ENCODE data around the gene SORCS2.

Gene SORCS2

DNA sequence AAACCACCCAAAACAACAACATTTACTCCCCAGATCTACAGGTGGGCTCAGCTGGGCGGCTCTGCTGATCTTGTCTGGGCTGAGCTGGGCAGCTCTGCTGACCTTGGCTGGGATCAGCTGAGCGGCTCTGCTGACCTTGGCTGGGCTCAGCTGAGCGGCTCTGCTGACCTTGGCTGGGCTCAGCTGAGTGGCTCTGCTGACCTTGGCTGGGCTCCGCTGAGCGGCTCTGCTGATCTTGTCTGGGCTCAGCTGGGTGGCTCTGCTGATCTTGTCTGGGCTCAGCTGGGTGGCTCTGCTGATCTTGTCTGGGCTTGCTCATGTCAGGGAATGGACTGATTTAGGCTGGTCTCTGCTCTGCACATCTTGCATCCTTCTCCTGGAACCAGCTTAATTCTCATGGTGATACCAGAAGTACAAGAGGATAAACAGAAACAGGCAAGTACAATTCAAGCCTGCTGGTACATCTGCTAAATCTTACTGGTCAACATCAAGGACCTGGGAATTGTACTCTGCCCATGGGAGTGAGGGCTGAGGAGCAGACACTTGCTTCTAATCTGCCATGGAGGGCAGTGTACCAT lies 490.9 kb downstream of the SORCS2 start:
- DNase-seq: no peak

GRCh38 chr4:7684294-7684693 lies 492.0 kb downstream of the SORCS2 start:
- DNase-seq: no peak

GRCh38 chr4:7686070-7686870 lies 493.9 kb downstream of the SORCS2 start:
- DNase-seq: no peak

GRCh38 chr4:7687006-7687405 lies 494.7 kb downstream of the SORCS2 start:
- no peak for DNase-seq

DNA sequence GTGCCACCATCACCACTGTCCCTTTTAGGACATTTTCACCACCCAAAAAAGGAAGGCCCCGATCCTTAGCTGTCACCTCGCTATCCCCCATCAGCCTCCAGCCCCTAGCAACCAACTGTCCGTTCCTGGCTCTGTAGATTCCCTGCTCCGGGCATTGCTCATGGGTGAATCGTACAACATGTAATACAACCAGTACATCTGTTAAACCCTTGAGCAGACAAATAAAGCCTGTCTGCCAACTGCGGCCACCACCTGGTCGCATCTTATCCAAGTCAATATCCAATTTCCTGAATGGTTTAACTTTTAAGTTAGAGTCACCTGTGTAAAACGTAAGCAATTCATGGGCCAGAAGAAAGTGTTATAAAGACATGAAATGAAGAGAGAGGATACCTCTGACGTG lies 495.5 kb downstream of the SORCS2 start:
- no peak for DNase-seq

- DNase-seq: no peak
Observed at GRCh38 chr4:7689773-7690693, 497.7 kb downstream of the SORCS2 start.

GRCh38 chr4:7691061-7691460 lies 498.7 kb downstream of the SORCS2 start:
- no peak for DNase-seq

DNA sequence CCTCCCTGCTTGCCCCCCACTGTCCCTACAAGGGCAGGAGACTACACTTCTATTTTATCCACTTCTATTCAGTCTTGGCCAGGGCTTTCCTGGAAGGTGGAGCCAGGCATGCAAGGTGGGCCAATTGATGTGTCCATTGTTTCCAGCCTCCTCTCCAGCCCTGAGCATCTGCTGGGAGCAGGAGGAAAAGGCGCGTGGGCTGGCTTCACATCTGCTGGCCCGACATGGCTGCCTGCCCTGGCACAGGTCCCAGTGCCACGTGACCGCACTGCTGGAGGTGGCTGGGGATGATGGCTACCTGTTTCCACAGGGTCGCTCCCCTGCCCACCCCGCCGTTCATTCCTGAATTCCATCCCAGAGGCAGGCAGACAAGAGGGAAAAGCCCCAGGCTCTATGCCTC lies 499.6 kb downstream of the SORCS2 start:
- DNase-seq: no peak

- no peak for DNase-seq
Observed at GRCh38 chr4:7692451-7693236, 500.3 kb downstream of the SORCS2 start.

DNA sequence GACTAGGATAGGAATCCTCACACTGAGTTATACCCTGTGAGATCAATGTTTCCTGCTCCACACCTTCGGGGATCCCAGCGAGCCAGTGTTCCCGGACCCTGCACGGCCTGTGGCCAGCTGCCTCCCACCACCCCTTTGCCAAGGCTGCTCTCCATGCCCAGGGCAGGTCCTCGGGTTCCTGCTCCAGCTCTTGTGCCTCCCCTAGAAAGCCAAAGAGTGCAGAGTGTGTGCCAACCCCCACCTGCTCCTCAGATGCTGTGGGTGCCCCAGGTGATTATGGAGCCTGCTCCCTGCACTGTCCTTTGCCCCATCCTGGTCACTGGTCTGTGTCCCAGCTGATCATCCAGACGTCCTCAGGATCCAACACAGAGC lies 500.9 kb downstream of the SORCS2 start:
- no peak for DNase-seq

GRCh38 chr4:7693711-7694110 lies 501.4 kb downstream of the SORCS2 start:
- no peak for DNase-seq

- no peak for DNase-seq
Observed at GRCh38 chr4:7694324-7694723, 502.0 kb downstream of the SORCS2 start.

- no peak for DNase-seq
Observed at GRCh38 chr4:7697343-7697742, 505.0 kb downstream of the SORCS2 start.

DNA sequence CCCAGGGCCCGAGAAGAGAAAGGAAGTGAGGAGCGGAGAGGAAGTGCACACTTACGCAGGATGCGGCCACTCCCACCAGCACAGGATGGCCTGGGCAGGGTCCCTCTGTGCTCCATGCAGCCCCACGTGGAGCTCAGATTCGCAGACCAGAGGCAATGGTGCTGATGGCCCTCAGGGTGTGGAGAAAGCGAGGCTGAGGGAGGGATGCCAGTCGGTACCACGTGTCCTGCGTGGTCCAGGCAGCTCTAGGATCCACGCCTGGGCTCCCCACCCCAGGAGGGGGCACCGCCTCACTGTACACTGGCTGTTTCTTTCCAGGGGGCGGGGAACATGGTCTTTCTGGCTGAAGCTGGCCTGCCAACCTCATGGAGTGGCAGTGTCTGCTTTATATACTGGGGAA lies 505.5 kb downstream of the SORCS2 start:
- DNase-seq: no peak

GRCh38 chr4:7698584-7698983 lies 506.2 kb downstream of the SORCS2 start:
- DNase-seq: peak; percentile 35

DNA sequence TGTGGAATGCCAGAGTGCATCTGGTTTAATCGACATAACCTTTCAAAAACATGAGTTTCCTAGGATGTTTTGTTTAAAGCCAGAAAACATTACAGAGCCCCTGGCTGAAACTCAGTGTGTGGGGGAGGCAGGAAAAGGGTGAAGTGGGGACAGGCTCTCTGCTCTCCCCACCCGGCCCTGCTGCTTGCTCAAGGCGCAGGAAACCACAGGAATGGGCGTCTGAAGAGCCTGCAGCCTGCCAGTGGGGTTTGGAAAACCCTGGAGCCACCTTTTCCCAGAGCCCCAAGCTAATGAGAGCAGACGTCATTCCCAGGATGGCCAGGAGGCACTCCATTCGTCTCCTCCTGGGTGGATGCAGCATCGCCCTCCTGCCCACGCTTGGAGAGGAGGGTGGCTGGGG lies 506.7 kb downstream of the SORCS2 start:
- peak; percentile 93 for DNase-seq

DNA sequence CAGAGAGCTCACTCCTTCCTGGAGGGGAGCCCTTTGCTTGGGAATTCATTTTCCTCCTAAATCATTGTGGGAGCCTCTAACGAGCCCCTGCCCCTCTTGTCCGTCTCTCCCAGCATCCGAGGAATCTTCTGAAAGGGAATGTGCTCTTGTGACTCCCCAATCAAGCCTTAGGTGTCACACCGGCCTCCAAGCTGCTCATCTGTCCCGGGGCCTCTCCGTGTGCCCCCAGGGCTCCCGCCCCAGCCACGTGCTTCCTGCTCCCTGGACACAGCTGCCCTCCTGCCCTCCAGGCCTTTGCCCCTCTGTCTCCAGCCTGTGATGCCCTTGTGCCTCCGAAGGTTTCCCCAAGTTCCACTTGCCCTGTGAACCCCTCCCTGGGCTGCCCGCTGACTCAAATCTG lies 507.5 kb downstream of the SORCS2 start:
- no peak for DNase-seq

DNA sequence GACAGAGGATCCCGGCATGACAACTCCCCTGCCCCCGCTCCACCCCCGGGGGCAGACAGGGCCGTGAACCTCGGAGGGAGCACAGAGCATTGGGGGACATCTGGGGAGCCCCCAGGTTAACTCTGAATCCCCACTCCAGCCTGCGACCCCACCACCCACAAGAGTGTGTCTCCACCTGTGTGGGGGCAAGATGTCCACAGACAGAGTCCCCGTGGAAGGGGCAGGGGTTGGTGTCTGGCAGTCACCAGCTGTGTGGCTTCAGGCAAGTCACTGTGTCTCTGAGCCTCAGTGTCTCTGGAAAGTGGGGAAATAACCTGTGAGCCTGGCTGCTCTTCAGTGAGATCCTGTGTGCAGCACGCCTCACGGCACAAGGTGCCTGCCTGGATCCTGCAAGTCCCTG lies 508.3 kb downstream of the SORCS2 start:
- no peak for DNase-seq

DNA sequence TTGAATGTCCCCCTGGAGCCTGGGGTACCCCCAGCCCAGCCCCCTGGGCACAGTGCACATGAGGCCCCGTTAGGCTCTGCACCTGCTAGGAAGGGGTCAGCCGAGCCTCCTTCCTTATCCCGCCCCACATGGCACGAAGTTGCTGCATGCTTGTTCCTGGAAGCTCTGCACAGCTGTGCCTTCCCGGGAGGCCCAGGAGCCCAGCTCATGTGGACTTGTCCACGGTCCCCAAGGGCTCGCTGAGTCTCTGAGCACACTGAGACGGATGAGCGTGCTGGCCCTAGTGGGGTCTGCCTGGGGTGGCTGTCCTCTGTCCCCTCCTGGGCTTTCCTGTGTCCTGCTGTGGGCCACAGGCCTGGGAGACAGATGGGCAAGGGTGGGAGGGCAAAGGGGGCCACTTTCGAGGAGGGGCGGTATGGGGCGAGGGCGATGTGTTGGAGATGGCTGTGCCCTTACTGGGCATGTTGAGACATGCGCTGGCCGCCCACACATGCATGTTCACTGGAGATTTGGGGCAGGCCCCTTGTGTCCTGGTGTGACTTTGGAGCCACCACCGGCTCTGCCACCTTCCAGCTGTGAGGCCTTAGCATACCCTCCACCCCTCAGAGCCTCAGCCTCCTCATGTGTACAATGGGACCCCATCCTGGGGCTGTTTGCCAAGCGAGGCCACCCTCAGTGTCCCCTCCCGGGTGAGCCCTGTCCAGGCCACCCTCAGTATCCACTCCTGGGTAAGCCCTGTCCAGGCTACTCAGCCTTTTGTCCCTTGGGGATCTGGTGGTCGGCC lies 509.7 kb downstream of the SORCS2 start:
- DNase-seq: no peak

- DNase-seq: no peak
Observed at GRCh38 chr4:7703688-7704087, 511.4 kb downstream of the SORCS2 start.

GRCh38 chr4:7704091-7704490 lies 511.8 kb downstream of the SORCS2 start:
- no peak for DNase-seq

DNA sequence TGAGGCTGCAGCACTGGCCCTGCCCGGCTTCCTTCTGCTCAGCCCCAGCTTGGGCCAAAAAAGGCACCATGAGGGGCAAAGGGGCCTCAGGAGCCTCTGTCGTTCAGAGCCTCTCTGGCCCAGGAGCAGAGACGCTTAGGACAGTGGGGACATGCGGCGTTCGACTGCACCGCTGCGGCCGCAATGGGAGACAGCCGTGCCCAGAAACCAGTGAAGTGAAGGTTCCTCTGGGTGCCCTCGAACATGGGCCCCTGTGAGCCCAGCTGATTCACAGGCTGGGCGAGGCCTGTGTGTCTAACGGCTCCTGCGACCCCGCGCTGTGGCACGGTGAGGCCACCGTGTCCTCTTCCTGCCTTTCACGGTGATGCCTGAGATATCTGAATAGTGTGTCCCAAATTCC lies 512.3 kb downstream of the SORCS2 start:
- DNase-seq: no peak

Measured in fibroblast of skin of right quadriceps (primary cell).